ENCODE results near the gene SPAG5.
A peak's percentile ranks its signal among the peaks of the same experiment; 100 is the strongest.
"Not testable (repeated sequence)": the region's sequence is repeated elsewhere in the genome, so short reads cannot be mapped to it uniquely, and the experiment has no call there.

Gene SPAG5

DNA sequence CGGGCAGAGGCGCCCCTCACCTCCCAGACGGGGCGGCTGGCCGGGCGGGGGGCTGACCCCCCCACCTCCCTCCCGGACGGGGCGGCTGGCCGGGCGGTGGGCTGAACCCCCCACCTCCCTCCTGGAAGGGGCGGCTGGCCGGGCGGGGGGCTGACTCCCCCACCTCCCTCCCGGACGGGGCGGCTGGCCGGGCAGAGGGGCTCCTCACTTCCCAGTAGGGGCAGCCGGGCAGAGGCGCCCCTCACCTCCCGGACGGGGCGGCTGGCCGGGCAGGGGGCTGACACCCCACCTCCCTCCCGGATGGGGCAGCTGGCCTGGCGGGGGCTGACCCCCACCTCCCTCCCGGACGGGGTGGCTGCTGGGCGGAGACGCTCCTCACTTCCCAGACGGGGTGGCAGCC lies 5.2 kb upstream of the SPAG5 start:
- not testable (repeated sequence) for H3K27me3 ChIP-seq (ENCODE audit: insufficient read depth, low read length); H3K4me3 ChIP-seq (ENCODE audit: low read depth, low read length); H2AFZ ChIP-seq (ENCODE audit: low read length, unreplicated experiment); H3K4me1 ChIP-seq (ENCODE audit: control insufficient read depth, insufficient read depth, low read length, unreplicated experiment); H3K79me2 ChIP-seq (ENCODE audit: control insufficient read depth, insufficient read depth, low read length, unreplicated experiment); H3K27ac ChIP-seq (ENCODE audit: low read depth, low read length); H3K36me3 ChIP-seq (ENCODE audit: insufficient read depth, low read length)

DNA sequence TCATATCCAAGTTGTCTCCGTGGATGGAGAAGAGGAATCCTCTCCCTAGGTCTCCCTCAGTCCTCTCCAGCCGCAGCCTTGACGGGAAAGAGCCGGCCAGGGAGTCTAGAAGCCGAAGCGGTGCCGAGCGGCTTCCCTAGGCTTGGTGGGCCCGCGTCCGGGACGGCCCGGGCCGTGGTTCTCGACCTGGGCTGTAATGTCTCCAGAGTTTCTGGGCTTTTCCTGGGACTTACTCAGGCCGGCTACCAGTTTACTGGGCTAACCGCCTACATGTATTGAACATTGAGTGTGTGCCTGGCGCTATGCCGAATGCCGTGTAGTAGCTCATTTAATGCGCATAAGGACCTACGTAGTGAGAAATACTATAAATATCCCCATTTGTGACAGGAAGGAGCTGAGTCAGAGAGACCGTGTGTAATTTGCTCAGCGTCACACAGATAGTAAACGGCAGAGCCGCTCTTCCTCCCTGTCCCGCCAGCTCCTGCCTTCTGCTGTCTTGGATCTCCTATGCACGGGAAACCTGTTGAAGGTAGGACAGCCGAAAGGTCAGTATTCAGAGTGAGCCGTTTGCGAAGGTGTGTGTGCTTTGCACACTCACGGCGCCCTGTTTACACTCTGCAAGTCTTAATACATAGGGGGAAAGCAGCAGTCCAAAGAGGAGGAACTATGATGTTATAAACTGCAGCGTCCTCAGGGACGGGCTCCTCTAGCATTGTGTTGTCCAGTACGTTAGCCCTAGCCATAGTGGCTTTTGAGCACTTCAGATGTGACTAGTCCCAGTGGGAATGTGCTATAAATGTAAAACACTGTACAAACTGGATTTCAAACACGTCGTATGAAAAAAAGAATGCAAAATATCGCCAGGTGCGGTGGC lies 723 bp upstream of the SPAG5 start:
- Histone ChIP-seq H3K36me3 (ENCODE audit: insufficient read depth, low read length) (no peaks in the 10 kb centered on the region), H3K27me3 (ENCODE audit: insufficient read depth, low read length) (no peaks in the 10 kb centered on the region), H3K4me3 (ENCODE audit: low read depth, low read length) (peak overlapping the region; percentile 95), H2AFZ (ENCODE audit: low read length, unreplicated experiment) (peak overlapping the region; percentile 69), H3K4me1 (ENCODE audit: control insufficient read depth, insufficient read depth, low read length, unreplicated experiment) (peaks cover 7% of the 10 kb centered on the region), H3K79me2 (ENCODE audit: control insufficient read depth, insufficient read depth, low read length, unreplicated experiment) (peaks cover 16% of the 10 kb centered on the region), H3K27ac (ENCODE audit: low read depth, low read length) (peak overlapping the region; percentile 91)

DNA sequence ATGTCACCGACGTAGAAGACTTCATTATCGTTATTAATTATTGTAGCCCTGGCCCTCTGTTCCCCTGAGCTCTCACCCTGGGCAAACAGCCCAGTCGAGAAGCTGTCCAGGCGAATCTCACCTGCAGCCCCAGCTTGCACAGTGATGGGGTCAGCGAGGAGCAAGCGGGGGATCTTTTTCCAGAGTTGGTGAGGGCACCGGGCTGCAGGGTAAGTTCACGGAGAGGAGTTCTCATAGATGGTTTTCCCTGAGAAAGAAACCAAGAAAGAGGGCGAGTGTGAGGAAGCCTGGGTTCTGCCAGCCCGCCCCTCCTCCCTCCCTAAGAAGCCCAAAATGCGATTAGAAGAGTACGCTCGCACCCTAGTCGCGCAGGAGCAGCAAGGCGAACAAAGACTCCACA lies 436 bp downstream of the SPAG5 start:
- Histone ChIP-seq H3K27me3 (ENCODE audit: insufficient read depth, low read length) (no peaks in the 10 kb centered on the region), H3K4me3 (ENCODE audit: low read depth, low read length) (peak overlapping the region; percentile 95), H3K27ac (ENCODE audit: low read depth, low read length) (peak overlapping the region; percentile 91), H2AFZ (ENCODE audit: low read length, unreplicated experiment) (peak overlapping the region; percentile 94), H3K36me3 (ENCODE audit: insufficient read depth, low read length) (no peaks in the 10 kb centered on the region), H3K79me2 (ENCODE audit: control insufficient read depth, insufficient read depth, low read length, unreplicated experiment) (peaks cover 16% of the 10 kb centered on the region), H3K4me1 (ENCODE audit: control insufficient read depth, insufficient read depth, low read length, unreplicated experiment) (peaks cover 7% of the 10 kb centered on the region)

DNA sequence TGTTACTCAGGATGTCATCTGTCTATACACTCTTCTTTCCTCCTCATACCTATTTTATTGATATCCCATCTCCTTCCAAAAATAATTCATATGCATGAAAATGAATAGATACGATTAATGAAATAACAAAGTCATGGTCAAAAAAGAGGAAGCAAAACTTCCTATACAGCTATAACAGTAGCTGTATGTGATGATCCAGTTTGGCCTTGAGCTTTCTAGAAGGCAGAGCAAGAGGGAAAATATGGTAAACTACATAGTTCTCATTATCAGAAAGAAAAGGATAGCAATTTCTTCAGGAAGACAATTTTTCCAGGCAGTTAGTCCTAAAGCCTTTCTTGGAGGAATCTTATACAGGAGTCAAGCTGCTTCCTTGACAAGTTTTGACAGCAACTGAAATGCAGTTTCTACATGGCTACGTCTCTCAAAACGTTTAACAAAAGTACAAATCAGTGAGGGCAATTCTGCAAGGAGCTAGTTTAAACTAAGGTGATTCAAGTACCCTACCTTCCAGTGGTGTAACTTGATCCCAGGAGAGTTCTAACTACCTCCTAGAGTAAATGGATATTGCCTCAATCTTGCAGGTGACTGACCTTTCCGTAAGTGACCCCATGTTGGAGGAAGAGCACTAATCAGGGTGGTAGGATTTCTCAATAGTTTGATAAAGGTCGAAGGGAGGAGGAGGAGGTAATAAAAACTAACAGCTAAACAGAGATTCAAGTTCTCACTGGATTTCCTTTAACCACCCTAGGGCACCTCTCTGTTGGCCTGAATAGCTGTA lies 1.0 kb downstream of the SPAG5 start:
- peak overlapping the region; percentile 95 for H3K4me3 ChIP-seq (ENCODE audit: low read depth, low read length)
- peaks cover 7% of the 10 kb centered on the region for H3K4me1 ChIP-seq (ENCODE audit: control insufficient read depth, insufficient read depth, low read length, unreplicated experiment)
- H2AFZ ChIP-seq (ENCODE audit: low read length, unreplicated experiment) = peak overlapping the region; percentile 94
- peaks cover 6% of the 10 kb centered on the region; the same call in 1 of the 2 replicates for H3K36me3 ChIP-seq (ENCODE audit: insufficient read depth, low read length)
- no peak overlapping the region for H3K27ac ChIP-seq (ENCODE audit: low read depth, low read length)
- H3K27me3 ChIP-seq (ENCODE audit: insufficient read depth, low read length) = no peaks in the 10 kb centered on the region
- peaks cover 16% of the 10 kb centered on the region for H3K79me2 ChIP-seq (ENCODE audit: control insufficient read depth, insufficient read depth, low read length, unreplicated experiment)

DNA sequence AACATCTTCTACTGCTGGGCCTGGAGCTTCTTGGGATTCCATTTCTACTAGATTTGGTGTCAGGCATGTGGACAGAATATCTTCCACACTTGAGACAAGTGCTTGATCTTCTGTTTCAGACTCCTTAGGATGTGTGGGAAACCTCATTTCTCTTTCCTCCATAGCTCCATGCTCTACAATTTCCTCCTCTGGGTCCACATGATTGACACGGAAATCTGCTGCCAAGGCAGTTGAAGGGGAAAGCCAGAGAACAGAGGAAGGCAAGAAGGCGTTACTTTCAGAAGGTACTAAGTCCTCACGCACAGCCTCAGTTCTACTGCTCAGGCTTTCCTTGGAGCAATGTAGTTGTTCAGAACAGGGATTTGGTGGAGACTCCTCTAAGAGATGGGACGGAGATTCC lies 6.6 kb downstream of the SPAG5 start:
- Histone ChIP-seq H3K27me3 (ENCODE audit: insufficient read depth, low read length) (no peaks in the 10 kb centered on the region), H3K79me2 (ENCODE audit: control insufficient read depth, insufficient read depth, low read length, unreplicated experiment) (peaks cover 4% of the 10 kb centered on the region), H3K27ac (ENCODE audit: low read depth, low read length) (no peak overlapping the region), H2AFZ (ENCODE audit: low read length, unreplicated experiment) (no peak overlapping the region), H3K4me1 (ENCODE audit: control insufficient read depth, insufficient read depth, low read length, unreplicated experiment) (no peaks in the 10 kb centered on the region), H3K4me3 (ENCODE audit: low read depth, low read length) (no peak overlapping the region), H3K36me3 (ENCODE audit: insufficient read depth, low read length) (peaks cover 21% of the 10 kb centered on the region)

DNA sequence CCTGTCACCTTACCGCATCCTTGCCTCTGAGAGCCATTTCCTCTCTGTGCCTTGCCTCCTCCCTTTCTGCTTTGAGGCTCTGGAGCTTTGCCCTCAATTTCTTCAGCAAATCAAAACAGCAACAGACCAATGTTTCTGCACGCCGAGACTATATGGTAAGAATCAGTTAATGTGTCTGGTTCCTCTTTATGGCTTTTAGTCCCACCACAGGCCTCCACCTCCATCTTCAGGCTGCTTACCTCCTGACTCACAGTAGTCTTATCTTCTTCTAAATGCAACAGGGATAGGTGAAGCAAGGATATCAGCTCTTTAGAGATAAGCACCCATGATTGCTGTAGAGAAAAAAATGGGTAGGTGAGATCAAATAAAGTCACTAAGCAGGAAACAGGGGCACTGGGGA lies 13.0 kb downstream of the SPAG5 start:
- H3K27me3 ChIP-seq (ENCODE audit: insufficient read depth, low read length) = no peaks in the 10 kb centered on the region
- H3K4me3 ChIP-seq (ENCODE audit: low read depth, low read length) = no peak overlapping the region
- H3K36me3 ChIP-seq (ENCODE audit: insufficient read depth, low read length) = peaks cover 28% of the 10 kb centered on the region
- no peaks in the 10 kb centered on the region for H3K4me1 ChIP-seq (ENCODE audit: control insufficient read depth, insufficient read depth, low read length, unreplicated experiment)
- H2AFZ ChIP-seq (ENCODE audit: low read length, unreplicated experiment) = no peak overlapping the region
- H3K79me2 ChIP-seq (ENCODE audit: control insufficient read depth, insufficient read depth, low read length, unreplicated experiment) = no peaks in the 10 kb centered on the region
- no peak overlapping the region for H3K27ac ChIP-seq (ENCODE audit: low read depth, low read length)

DNA sequence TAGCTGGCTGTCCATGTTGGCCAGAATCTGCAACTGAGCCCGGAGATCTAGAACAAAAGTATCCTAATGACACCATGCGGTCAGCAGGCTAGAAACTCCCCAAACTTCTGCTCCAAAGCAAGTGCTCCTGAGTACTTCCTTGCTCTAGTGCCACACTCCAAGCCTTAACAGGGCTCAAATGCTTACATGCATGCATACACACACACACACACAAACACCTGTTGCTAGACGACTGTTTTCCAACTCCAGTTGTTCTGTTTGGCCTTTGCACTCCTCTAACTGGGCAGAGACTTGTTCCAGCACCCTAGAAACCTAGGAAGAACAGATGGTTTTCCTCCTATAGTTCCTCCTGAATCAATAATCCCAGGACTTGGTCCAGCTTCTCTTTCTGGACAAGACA lies 14.4 kb downstream of the SPAG5 start:
- Histone ChIP-seq H3K27me3 (ENCODE audit: insufficient read depth, low read length) (no peaks in the 10 kb centered on the region), H3K79me2 (ENCODE audit: control insufficient read depth, insufficient read depth, low read length, unreplicated experiment) (no peaks in the 10 kb centered on the region), H3K4me1 (ENCODE audit: control insufficient read depth, insufficient read depth, low read length, unreplicated experiment) (no peaks in the 10 kb centered on the region), H3K4me3 (ENCODE audit: low read depth, low read length) (no peak overlapping the region), H2AFZ (ENCODE audit: low read length, unreplicated experiment) (no peak overlapping the region), H3K36me3 (ENCODE audit: insufficient read depth, low read length) (peaks cover 31% of the 10 kb centered on the region), H3K27ac (ENCODE audit: low read depth, low read length) (no peak overlapping the region)

DNA sequence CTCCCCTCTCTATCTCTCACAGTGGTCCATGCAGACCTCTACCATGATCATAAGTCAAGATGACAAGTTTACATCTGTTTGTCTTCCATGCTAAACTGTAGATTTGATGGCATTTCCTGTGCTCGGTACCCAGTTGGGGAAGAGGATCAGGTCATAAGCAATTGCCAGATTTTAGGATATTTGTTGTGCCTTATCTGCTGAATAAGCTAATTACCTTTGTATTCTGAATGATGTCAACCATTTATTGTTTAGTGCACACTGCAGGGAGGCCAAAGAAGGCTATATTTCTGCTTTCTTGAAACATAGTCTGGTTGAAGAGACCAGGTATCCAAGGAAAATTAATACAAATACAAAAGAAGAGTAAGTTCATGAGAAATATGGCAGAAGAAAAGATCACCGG lies 16.3 kb downstream of the SPAG5 start:
- no peak overlapping the region for H3K4me3 ChIP-seq (ENCODE audit: low read depth, low read length)
- H3K27ac ChIP-seq (ENCODE audit: low read depth, low read length) = no peak overlapping the region
- no peaks in the 10 kb centered on the region for H3K27me3 ChIP-seq (ENCODE audit: insufficient read depth, low read length)
- peaks cover 35% of the 10 kb centered on the region for H3K36me3 ChIP-seq (ENCODE audit: insufficient read depth, low read length)
- H2AFZ ChIP-seq (ENCODE audit: low read length, unreplicated experiment) = no peak overlapping the region
- H3K4me1 ChIP-seq (ENCODE audit: control insufficient read depth, insufficient read depth, low read length, unreplicated experiment) = no peaks in the 10 kb centered on the region
- H3K79me2 ChIP-seq (ENCODE audit: control insufficient read depth, insufficient read depth, low read length, unreplicated experiment) = no peaks in the 10 kb centered on the region

DNA sequence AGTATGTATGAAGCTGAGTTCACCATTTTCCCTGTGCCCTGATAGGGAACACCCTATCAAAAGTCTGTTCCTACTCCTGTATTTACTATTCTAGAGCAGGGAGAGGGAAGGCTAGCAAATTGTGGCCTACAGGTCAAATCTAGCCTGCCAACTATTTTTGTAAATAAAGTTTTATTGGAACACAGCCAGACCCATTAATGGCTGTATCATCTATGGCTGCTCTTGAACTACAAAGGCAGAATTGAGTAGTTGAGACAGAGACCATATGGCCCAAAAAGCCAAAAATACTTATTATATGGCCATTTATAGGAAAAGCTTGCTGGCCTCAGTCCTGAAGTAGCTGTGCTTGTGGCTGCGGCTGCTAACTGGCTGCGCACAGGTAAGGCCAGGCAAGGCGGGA lies 17.9 kb downstream of the SPAG5 start:
- H3K79me2 ChIP-seq (ENCODE audit: control insufficient read depth, insufficient read depth, low read length, unreplicated experiment) = no peaks in the 10 kb centered on the region
- peaks cover 3% of the 10 kb centered on the region for H3K4me1 ChIP-seq (ENCODE audit: control insufficient read depth, insufficient read depth, low read length, unreplicated experiment)
- peaks cover 35% of the 10 kb centered on the region for H3K36me3 ChIP-seq (ENCODE audit: insufficient read depth, low read length)
- H3K27ac ChIP-seq (ENCODE audit: low read depth, low read length) = no peak overlapping the region
- H2AFZ ChIP-seq (ENCODE audit: low read length, unreplicated experiment) = no peak overlapping the region
- no peak overlapping the region for H3K4me3 ChIP-seq (ENCODE audit: low read depth, low read length)
- no peaks in the 10 kb centered on the region for H3K27me3 ChIP-seq (ENCODE audit: insufficient read depth, low read length)

DNA sequence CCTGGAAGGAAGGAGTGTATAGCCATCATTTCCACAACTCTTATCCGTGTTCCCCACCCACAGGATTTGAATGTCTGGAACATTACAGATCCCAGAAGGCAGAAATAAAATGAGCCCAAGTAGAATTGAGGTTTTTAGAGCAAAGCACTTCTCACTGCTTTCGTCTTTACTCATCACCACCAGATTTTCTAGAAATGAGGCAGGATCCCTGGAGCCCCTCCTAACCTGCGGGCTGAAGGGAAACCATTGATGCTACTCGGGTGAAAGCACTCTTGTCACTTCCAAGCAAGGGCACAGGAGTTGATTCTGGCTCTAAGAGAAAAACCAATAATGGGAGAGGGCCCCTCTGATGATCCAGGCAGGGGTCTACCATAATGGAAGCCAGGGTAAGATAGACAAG lies 19.3 kb downstream of the SPAG5 start:
- Histone ChIP-seq H3K27ac (ENCODE audit: low read depth, low read length) (no peak overlapping the region), H3K4me3 (ENCODE audit: low read depth, low read length) (no peak overlapping the region), H3K36me3 (ENCODE audit: insufficient read depth, low read length) (peaks cover 31% of the 10 kb centered on the region), H2AFZ (ENCODE audit: low read length, unreplicated experiment) (no peak overlapping the region), H3K4me1 (ENCODE audit: control insufficient read depth, insufficient read depth, low read length, unreplicated experiment) (peaks cover 3% of the 10 kb centered on the region), H3K79me2 (ENCODE audit: control insufficient read depth, insufficient read depth, low read length, unreplicated experiment) (no peaks in the 10 kb centered on the region), H3K27me3 (ENCODE audit: insufficient read depth, low read length) (no peaks in the 10 kb centered on the region)

All from ACC112 (cell line).